Measurements from ENCODE around the gene ZNF724.

The ZNF724 gene

DNA sequence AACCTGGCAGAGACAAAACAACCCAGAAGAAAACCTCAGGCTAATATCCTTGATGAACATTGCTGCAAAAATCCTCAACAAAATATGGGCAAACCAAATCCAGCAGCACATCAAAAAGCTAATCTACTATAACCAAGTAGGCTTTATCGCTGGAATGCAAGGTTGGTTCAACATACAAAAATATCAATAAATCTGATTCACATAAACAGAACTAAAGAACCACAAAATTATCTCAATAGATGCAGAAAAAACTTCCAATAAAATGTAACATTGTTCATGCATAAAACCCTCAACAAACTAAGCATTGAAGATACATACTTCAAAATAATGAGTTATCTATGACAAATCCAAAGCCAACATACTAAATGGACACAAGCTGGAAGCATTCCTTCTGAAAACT is 8.8 kb downstream of the ZNF724 start:
- DNase-seq (ENCODE audit: low read depth) = no peak

DNA sequence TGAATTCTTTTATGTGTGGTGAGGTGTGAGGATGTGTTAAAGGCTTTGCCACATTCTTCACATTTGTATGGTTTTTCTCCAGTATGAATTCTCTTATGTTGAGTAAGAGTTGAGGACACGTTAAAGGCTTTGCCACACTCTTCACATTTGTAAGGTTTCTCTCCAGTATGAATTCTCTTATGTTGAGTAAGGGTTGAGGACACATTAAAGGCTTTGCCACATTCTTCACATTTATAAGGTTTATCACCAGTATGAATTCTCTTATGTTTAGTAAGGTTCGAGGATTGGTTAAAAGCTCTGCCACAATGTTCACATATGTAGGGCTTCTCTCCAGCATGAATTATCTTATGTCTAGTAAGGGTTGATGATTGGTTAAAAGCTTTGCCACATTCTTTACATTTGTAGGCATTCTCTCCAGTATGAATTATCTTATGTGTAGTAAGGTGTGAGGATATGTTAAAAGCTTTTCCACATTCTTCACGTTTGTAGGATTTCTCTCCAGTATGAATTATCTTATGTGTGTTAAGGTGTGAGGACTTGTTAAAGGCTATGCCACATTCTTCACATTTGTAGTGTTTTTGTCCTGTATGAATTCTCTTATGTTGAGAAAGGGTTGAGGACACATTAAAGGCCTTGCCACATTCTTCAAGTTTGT is 27.1 kb downstream of the ZNF724 start:
- DNase-seq (ENCODE audit: low read depth) = no peak

DNA sequence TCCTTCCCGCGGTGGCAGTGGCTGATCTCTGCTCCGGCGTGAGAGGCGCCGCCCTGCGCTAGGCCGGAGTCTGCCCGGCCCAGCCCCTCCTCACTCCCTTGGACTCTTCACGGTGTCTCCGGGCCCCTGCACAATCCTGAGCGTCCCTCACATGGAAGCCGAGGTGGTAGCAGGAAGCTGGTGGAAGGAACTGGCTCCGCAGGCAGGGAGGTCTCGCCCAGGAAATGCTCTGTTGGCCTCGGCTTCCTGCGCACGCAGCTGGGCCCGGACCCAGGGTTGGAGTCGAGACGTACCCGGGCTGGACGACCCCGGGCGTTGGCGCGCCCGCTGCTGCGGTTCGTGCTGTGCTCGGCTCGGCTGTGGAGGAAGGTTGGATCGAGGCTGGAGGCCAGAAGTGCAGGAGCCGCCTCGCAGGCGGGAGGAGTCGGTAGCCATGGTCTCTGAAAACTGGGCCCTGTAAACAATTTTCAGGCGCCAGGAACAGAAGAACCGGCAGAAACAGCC is 46.3 kb downstream of the ZNF724 start:
- no peak for DNase-seq (ENCODE audit: low read depth)

DNA sequence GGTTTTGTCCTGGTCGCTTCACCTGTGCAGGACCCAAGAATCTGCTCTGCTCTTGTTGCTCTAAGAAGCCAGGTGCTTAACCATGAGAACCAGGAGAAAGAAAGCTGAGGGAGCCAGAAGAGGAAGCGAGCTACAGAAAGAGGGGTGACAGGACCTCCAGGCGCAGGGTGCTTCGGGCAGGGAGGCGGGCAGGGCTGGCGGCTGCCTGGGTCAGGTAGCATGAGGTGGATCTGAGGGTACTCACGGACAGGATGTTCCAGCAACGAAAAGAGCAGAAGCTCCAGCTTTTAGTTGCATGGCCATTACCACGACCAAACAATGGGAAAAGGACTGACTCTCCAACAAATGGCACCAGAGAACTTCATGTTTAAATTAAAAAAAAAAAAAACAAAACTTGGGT is 59.9 kb downstream of the ZNF724 start:
- DNase-seq (ENCODE audit: low read depth) = no peak

DNA sequence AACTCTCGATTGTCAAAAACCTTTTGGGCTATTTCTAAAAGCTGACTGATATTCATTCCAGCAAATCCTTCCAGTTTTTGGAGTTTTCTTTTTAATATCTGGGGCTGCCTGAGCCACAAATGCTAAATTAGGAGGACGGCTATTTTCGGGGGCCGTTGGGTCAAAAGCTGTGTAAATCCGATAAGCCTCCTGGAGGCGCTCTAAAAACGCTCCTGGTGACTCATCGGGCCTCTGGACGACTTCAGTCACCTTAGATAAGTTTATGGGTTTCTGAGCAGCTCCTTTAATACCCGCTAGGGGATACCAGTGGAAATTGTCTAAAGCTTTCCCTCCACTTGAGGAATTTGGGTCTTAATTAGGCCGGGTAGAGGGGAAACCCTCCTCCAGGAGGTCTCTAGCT is 66.9 kb downstream of the ZNF724 start:
- DNase-seq (ENCODE audit: low read depth) = no peak

All from activated T-cell treated with anti-CD3 and anti-CD28 coated beads for 48 hours (primary cell).